GM12801 (cell line): ENCODE data around the gene TTLL3.

Source experiments
- CTCF ChIP-seq: IDR thresholded peaks from one replicate; pipeline ENCODE4 v1.5.1; 2011; ENCODE audit warnings: control low read depth; ENCODE audit not compliant: insufficient read length; ENCODE audit errors: extremely low read depth

TTLL3 gene

GRCh38 chr3:9876991-9877390 lies 66.9 kb downstream of the TTLL3 start:
- TF ChIP-seq CTCF = no peak

- no peak for TF ChIP-seq CTCF
Observed at GRCh38 chr3:9878700-9879099, 68.6 kb downstream of the TTLL3 start.

- TF ChIP-seq CTCF = no peak
Observed at GRCh38 chr3:9879830-9880549, 69.9 kb downstream of the TTLL3 start, which contains the start of gene CIDEC. CIDEC (minus strand) TSS chr3:9880253; CDS start chr3:9878486, 1,767 bp downstream.

- no peak for TF ChIP-seq CTCF
Observed at GRCh38 chr3:9881441-9881840, 71.4 kb downstream of the TTLL3 start.

- no peak for TF ChIP-seq CTCF
Observed at GRCh38 chr3:9883706-9884554, 73.9 kb downstream of the TTLL3 start.

GRCh38 chr3:9884555-9885165 lies 74.6 kb downstream of the TTLL3 start:
- no peak for TF ChIP-seq CTCF
